H1 (cell line): ENCODE results near the gene GFAP. TPM values are rescaled to one million over a fixed set of nuclear protein-coding genes. Genes with fewer than 3 reads are reported as not detected.

Source experiments
- CTCF ChIA-PET: fragments of 300-600 bp; sonication (Branson Sonifier 250); formaldehyde crosslinking; loops from one replicate; lab custom pipeline; 2021; ENCODE audit not compliant: partially characterized antibody; lab: Charles Lee
- POLR2A ChIA-PET: fragments of 300-600 bp; sonication (Branson Sonifier 250); formaldehyde crosslinking; loops from one replicate; lab custom pipeline; 2021; ENCODE audit warnings: inconsistent platforms; ENCODE audit not compliant: partially characterized antibody; lab: Charles Lee
- DNase-seq, 2 experiments: peaks; one replicate each; pipeline versions ENCODE4 v3.0.0 to v3.0.0-alpha.2; 2010 to 2022; ENCODE audit warnings: low spot score in 2 of 2, low read depth in 1 of 2, mixed read lengths in 1 of 2
- FAIRE-seq: peaks from 2 replicates; lab custom pipeline; 2011; peaks lifted over from hg19 to GRCh38; lab: Jason Lieb, UNC
- H2AFZ ChIP-seq: 2 replicates; pipeline ENCODE4 v1.8.1; 2012; ENCODE audit warnings: low read length, inconsistent platforms
- H2AK5ac ChIP-seq: 2 replicates; pipeline ENCODE4 v1.6.1; 2013; ENCODE audit warnings: low read depth, low read length
- H2BK120ac ChIP-seq: replicated peaks from 2 replicates; pipeline ENCODE3; 2013; ENCODE audit warnings: low read depth, low read length, inconsistent platforms
- H2BK12ac ChIP-seq: 2 replicates; pipeline ENCODE4 v1.6.1; 2013; ENCODE audit warnings: low read depth, low read length
- H2BK15ac ChIP-seq: 2 replicates; pipeline ENCODE4 v1.6.1; 2013; ENCODE audit warnings: low read length
- H2BK20ac ChIP-seq: 2 replicates; pipeline ENCODE4 v1.6.1; 2013; ENCODE audit warnings: low read length
- H2BK5ac ChIP-seq: 2 replicates; pipeline ENCODE4 v1.6.1; 2013; ENCODE audit warnings: low read depth, low read length
- H3K14ac ChIP-seq: 2 replicates; pipeline ENCODE4 v1.6.1; 2013; ENCODE audit warnings: inconsistent platforms; ENCODE audit not compliant: insufficient read length
- H3K18ac ChIP-seq: 2 replicates; pipeline ENCODE4 v1.6.1; 2013; ENCODE audit warnings: low read length; ENCODE audit errors: extremely low read depth
- H3K23ac ChIP-seq: 2 replicates; pipeline ENCODE4 v1.6.1; 2013; ENCODE audit warnings: inconsistent platforms; ENCODE audit not compliant: insufficient read length
- H3K23me2 ChIP-seq: 2 replicates; pipeline ENCODE4 v1.6.1; 2013; ENCODE audit warnings: low read depth, low read length
- H3K27ac ChIP-seq: 2 replicates; pipeline ENCODE4 v1.6.1; 2011; ENCODE audit warnings: low read depth, low read length, inconsistent platforms
- H3K27me3 ChIP-seq, 4 experiments: replicated peaks in 1 of 4; 1 replicate in 1 of 4; 2 replicates in 3 of 4; pipeline versions ENCODE4 v1.6.1 to v1.8.1; 2011 to 2013; ENCODE audit warnings: low read length in 3 of 4, mild to moderate bottlenecking in 3 of 4, inconsistent platforms in 2 of 4, mixed read lengths in 2 of 4, moderate library complexity in 1 of 4; ENCODE audit not compliant: control insufficient read depth in 3 of 4, insufficient read depth in 3 of 4; ENCODE audit errors: extremely low read depth in 1 of 4
- H3K36me3 ChIP-seq, 4 experiments: 2 replicates each; pipeline versions ENCODE4 v1.6.1 to v1.8.1; 2011 to 2013; ENCODE audit warnings: mild to moderate bottlenecking in 4 of 4, low read length in 3 of 4, moderate library complexity in 2 of 4, control low read depth in 1 of 4, inconsistent platforms in 1 of 4; ENCODE audit not compliant: insufficient read depth in 4 of 4, control insufficient read depth in 2 of 4
- H3K4ac ChIP-seq: replicated peaks from 2 replicates; pipeline ENCODE3; 2013; ENCODE audit warnings: low read length, low read depth, mixed read lengths, inconsistent platforms; ENCODE audit not compliant: insufficient read length
- H3K4me1 ChIP-seq, 4 experiments: replicated peaks in 1 of 4; 1 replicate in 1 of 4; 2 replicates in 3 of 4; pipeline versions ENCODE4 v1.6.1 to v1.8.1; 2011 to 2013; ENCODE audit warnings: low read length in 3 of 4, inconsistent platforms in 2 of 4, mixed read lengths in 1 of 4; ENCODE audit not compliant: insufficient read depth in 4 of 4, control insufficient read depth in 3 of 4
- H3K4me2 ChIP-seq, 2 experiments: 2 replicates each; pipeline versions ENCODE4 v1.6.1 to v1.8.1; 2011 to 2013; ENCODE audit warnings: low read depth in 2 of 2, low read length in 2 of 2, control low read depth in 1 of 2, inconsistent platforms in 1 of 2, mild to moderate bottlenecking in 1 of 2; ENCODE audit not compliant: insufficient read depth in 1 of 2
- H3K4me3 ChIP-seq, 4 experiments: fragments of 200-600, 300-600 bp in 1 of 4; sonication (generic), shearing (Covaris generic), sonication (Bioruptor Twin) in 1 of 4; 2 replicates each; pipeline versions ENCODE4 v1.5.1 to v1.8.1; 2011 to 2016; ENCODE audit warnings: low read length in 4 of 4, low read depth in 3 of 4, control low read depth in 2 of 4, inconsistent platforms in 2 of 4, mild to moderate bottlenecking in 2 of 4, mixed read lengths in 1 of 4, moderate library complexity in 1 of 4; ENCODE audit not compliant: insufficient read depth in 2 of 4; ENCODE audit errors: extremely low read depth in 1 of 4
- H3K56ac ChIP-seq: replicated peaks from 2 replicates; pipeline ENCODE3; 2013; ENCODE audit warnings: low read depth, mild to moderate bottlenecking, mixed read lengths, low read length, inconsistent platforms; ENCODE audit not compliant: insufficient read length
- H3K79me1 ChIP-seq: 2 replicates; pipeline ENCODE4 v1.6.1; 2013; ENCODE audit warnings: low read depth, low read length, control low read depth
- H3K79me2 ChIP-seq, 2 experiments: 2 replicates each; pipeline versions ENCODE4 v1.6.1 to v1.8.1; 2012 to 2013; ENCODE audit warnings: low read length in 2 of 2, mild to moderate bottlenecking in 2 of 2, inconsistent platforms in 1 of 2; ENCODE audit not compliant: insufficient read depth in 2 of 2, control insufficient read depth in 1 of 2
- H3K9ac ChIP-seq, 4 experiments: replicated peaks in 1 of 4; 1 replicate in 1 of 4; 2 replicates in 3 of 4; pipeline versions ENCODE4 v1.6.1 to v1.8.1; 2011 to 2013; ENCODE audit warnings: low read depth in 3 of 4, low read length in 3 of 4, control low read depth in 2 of 4, mild to moderate bottlenecking in 2 of 4, moderate library complexity in 2 of 4, inconsistent platforms in 1 of 4; ENCODE audit errors: extremely low read depth in 1 of 4
- H3K9me3 ChIP-seq, 2 experiments: 2 replicates each; pipeline versions ENCODE4 v1.6.1 to v1.8.1; 2012 to 2013; ENCODE audit warnings: mild to moderate bottlenecking in 2 of 2, moderate library complexity in 2 of 2, control low read depth in 1 of 2, inconsistent platforms in 1 of 2, low read depth in 1 of 2, low read length in 1 of 2, mixed read lengths in 1 of 2; ENCODE audit not compliant: insufficient read depth in 2 of 2
- H4K20me1 ChIP-seq, 2 experiments: replicated peaks in 1 of 2; 2 replicates each; pipeline versions ENCODE3 to v1.8.1; 2011 to 2013; ENCODE audit warnings: inconsistent platforms in 2 of 2, low read length in 2 of 2, mild to moderate bottlenecking in 1 of 2; ENCODE audit not compliant: insufficient read depth in 2 of 2, control insufficient read depth in 1 of 2
- H4K5ac ChIP-seq: 2 replicates; pipeline ENCODE4 v1.6.1; 2013; ENCODE audit warnings: low read length, low read depth, mixed read lengths, inconsistent platforms; ENCODE audit not compliant: insufficient read length
- H4K8ac ChIP-seq: 2 replicates; pipeline ENCODE4 v1.8.0; 2013; ENCODE audit warnings: mild to moderate bottlenecking, moderate library complexity, low read length, inconsistent platforms; ENCODE audit not compliant: insufficient read depth; ENCODE audit errors: extremely low read depth
- H4K91ac ChIP-seq: replicated peaks from 2 replicates; pipeline ENCODE3; 2013; ENCODE audit warnings: low read length, mixed read lengths, inconsistent platforms; ENCODE audit not compliant: insufficient read length
- EP300 ChIP-seq, 2 experiments: IDR thresholded peaks; 1 replicate in 1 of 2; 2 replicates in 1 of 2; pipeline ENCODE4 v1.6.1; 2011 to 2012; ENCODE audit warnings: low read depth in 2 of 2, low read length in 2 of 2, mild to moderate bottlenecking in 2 of 2, borderline replicate concordance in 1 of 2, inconsistent platforms in 1 of 2, moderate library complexity in 1 of 2
- POLR2AphosphoS5 ChIP-seq: IDR thresholded peaks from 2 replicates; pipeline ENCODE4 v1.6.1; 2011; ENCODE audit warnings: low read depth, low read length
- SIX5 ChIP-seq: IDR thresholded peaks from 2 replicates; pipeline ENCODE4 v1.6.1; 2011; ENCODE audit warnings: mild to moderate bottlenecking, low read depth, low read length
- WGBS, 2 experiments: shearing (Covaris generic) in 1 of 2; methylation state at CpG; one replicate each; pipeline versions ENCODE4 v1.1.6 to v1.1.7; 2013 to 2015; ENCODE audit warnings: low lambda C conversion rate in 2 of 2, mixed read lengths in 2 of 2, inconsistent platforms in 1 of 2, low coverage in 1 of 2, missing lambda C conversion rate in 1 of 2; ENCODE audit not compliant: insufficient replicate concordance in 2 of 2, insufficient coverage in 1 of 2, insufficient read length in 1 of 2; ENCODE audit errors: extremely low coverage in 1 of 2, missing lambda C conversion rate in 1 of 2; 5-methylcytosine and 5-hydroxymethylcytosine counted together
- polyA plus RNA-seq, 7 experiments: library from polyadenylated mRNA; depleted of rRNA in 3 of 7; stranded (reverse) in 5 of 7; unstranded in 2 of 7; fragments of >200 nt in 5 of 7; fragments of 200-250 nt in 2 of 7; gene quantifications; 1 replicate in 5 of 7; 2 replicates in 1 of 7; 4 replicates in 1 of 7; pipeline versions ENCODE4 v1.2.1 to v1.2.3, GENCODE V29; 2011 to 2013; ENCODE audit warnings: missing spikeins in 2 of 7, mixed read lengths in 2 of 7
- total RNA-seq: library from RNA; stranded (reverse); fragmentation: NEBNext Ultra II Directional; extraction: Animal tissue kit (Norgen Biotek cat#: 25700); gene quantifications from 2 replicates; pipeline ENCODE4 v1.2.1, GENCODE V29; 2021
- TF ChIP-seq, protein P1 (sequence below), 3 experiments: IDR thresholded peaks; 1 replicate in 2 of 3; 2 replicates in 1 of 3; pipeline versions ENCODE4 v1.5.1 to v1.6.1; 2011; ENCODE audit warnings: low read length in 3 of 3, mild to moderate bottlenecking in 3 of 3, inconsistent platforms in 2 of 3, low read depth in 1 of 3, moderate library complexity in 1 of 3; ENCODE audit not compliant: insufficient read depth in 1 of 3; ENCODE audit errors: control extremely low read depth in 1 of 3

The GFAP gene
- total and polyA plus RNA-seq, 2 of the 8 experiments (the other 6 are each of a cell fraction or from before 2014, with no cell fraction given) = 1.3 to 1.5 TPM

DNA sequence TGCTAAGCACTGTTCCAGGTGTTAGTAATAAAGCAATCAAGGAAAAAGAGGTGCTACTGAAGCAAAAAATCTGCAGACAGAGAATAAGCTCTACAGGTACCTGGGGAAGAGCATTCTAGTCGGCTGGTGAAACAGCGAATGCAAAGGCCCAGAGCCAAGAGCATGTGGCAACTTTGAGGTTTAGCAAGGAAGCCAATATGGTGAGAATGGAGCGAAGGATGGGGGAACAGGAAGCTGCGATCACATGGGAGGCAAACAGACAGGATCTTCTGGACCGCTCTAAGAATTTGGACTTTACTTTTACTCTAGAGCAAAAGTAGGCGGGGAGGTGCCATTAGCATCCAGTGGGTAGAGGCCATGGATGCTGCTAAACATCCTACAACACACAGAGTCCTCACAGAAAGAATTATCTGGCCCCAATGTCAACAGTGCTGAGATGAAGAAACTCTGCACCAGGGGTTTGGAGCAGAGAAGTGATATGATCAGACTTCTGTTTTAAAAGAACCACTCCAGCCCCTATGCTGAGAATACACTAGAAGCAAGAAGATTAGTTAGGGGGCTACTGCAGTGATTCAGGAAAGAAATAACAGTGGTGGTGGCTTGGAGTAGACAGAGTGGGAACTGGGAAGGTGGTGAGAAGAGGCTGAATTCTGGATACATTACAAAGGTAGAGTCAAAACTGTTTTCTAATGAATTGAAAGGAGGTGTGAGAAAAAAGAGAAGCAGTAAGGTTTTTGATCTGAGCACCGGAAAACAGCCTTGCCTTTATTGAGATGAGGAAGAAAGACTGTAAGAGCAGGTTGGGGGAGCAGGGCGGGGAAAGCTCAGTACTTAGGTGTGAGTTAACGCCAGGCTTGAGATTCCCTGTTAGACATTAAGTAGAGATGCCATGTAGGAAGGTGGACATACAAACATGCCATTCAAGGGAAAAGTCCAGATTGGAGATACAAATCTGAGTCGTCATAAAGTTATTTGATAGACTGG, 27.0 kb downstream of the GFAP start:
- Histone ChIP-seq H2AFZ (no peak overlapping the region), H4K5ac (no peak overlapping the region), H2BK12ac (no peak overlapping the region), H3K79me1 (peaks cover 2% of the 10 kb centered on the region; the same call in 1 of the 2 replicates), H3K4me1 (no peaks in the 10 kb centered on the region), H3K18ac (no peak overlapping the region), H2BK5ac (no peak overlapping the region), H2AK5ac (no peak overlapping the region), H3K56ac (no peak overlapping the region), H3K9ac (no peak overlapping the region), H3K23ac (no peak overlapping the region), H3K23me2 (no peaks in the 10 kb centered on the region), H3K9me3 (no peaks in the 10 kb centered on the region), H4K20me1 (peaks cover 3 to 9% of the 10 kb centered on the region in 2 experiments), H2BK15ac (no peak overlapping the region), H3K27ac (no peak overlapping the region), H3K36me3 (peaks cover 16 to 50% (median 34%) of the 10 kb centered on the region in 4 experiments), H3K27me3 (no peaks in the 10 kb centered on the region), H3K4ac (no peak overlapping the region), H3K4me2 (no peak overlapping the region), H3K14ac (no peak overlapping the region), H3K79me2 (peaks cover 0 to 45% of the 10 kb centered on the region in 2 experiments; a peak in 2 of 4 replicates), H3K4me3 (no peak overlapping the region), H2BK20ac (no peak overlapping the region), H4K91ac (no peak overlapping the region), H4K8ac (no peak overlapping the region), H2BK120ac (no peak overlapping the region)
- DNase-seq = no peak
- WGBS, 2 experiments = 92% methylated on average over 10 of the region's 10 CpGs; no CpG with 5 or more reads in 1 of the 2 experiments
- CTCF ChIA-PET = interaction anchor here (1.9 kb wide), 1 partner anchor 9 kb away, joined by 6 read pairs; no protein-coding TSS in a partner anchor
- POLR2A ChIA-PET = interaction anchor here (1.4 kb wide), 1 partner anchor 10 kb away, joined by 5 read pairs; the partner anchor contains the start of gene EFTUD2
- TF ChIP-seq, protein P1, sequence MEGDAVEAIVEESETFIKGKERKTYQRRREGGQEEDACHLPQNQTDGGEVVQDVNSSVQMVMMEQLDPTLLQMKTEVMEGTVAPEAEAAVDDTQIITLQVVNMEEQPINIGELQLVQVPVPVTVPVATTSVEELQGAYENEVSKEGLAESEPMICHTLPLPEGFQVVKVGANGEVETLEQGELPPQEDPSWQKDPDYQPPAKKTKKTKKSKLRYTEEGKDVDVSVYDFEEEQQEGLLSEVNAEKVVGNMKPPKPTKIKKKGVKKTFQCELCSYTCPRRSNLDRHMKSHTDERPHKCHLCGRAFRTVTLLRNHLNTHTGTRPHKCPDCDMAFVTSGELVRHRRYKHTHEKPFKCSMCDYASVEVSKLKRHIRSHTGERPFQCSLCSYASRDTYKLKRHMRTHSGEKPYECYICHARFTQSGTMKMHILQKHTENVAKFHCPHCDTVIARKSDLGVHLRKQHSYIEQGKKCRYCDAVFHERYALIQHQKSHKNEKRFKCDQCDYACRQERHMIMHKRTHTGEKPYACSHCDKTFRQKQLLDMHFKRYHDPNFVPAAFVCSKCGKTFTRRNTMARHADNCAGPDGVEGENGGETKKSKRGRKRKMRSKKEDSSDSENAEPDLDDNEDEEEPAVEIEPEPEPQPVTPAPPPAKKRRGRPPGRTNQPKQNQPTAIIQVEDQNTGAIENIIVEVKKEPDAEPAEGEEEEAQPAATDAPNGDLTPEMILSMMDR (IDR thresholded peaks at IDR 0.05; ENCODE audit: control extremely low read depth in 1 of 3, insufficient read depth in 1 of 3, low read depth in 1 of 3, low read length in 3 of 3) = no peak
- TF ChIP-seq EP300 (IDR thresholded peaks at IDR 0.05; ENCODE audit: borderline replicate concordance in 1 of 2, low read depth in 2 of 2, low read length in 2 of 2) = no peak
- no peak for TF ChIP-seq POLR2AphosphoS5
- TF ChIP-seq SIX5 = no peak
- no peak for FAIRE-seq
